Motor neuron (in vitro differentiated cells): ENCODE measurements around the gene L2HGDH. TPM values are rescaled to one million over a fixed set of nuclear protein-coding genes. Genes with fewer than 3 reads are reported as not detected.

Source experiments
- ATAC-seq, 8 experiments: fragments of 200-7000 bp; cut with Tn5 transposase; replicated peaks in 6 of 8; 2 replicates each; pipeline ENCODE4 v1.8.0; 2021; ENCODE audit warnings: mild to moderate bottlenecking in 8 of 8, moderate library complexity in 8 of 8
- H3K27ac ChIP-seq, 2 donors: fragments of 250-450 bp; sonication (Bioruptor Pico); 2 replicates each; pipeline ENCODE4 v1.9.0; 2021; ENCODE audit warnings: antibody characterized with exemption in 2 of 2, mild to moderate bottlenecking in 2 of 2, moderate library complexity in 1 of 2
- H3K4me1 ChIP-seq, 2 donors: fragments of 250-450 bp; sonication (Bioruptor Pico); replicated peaks in 1 of 2; 2 replicates each; pipeline ENCODE4 v1.6.1; 2021; ENCODE audit warnings: antibody characterized with exemption in 2 of 2, mild to moderate bottlenecking in 2 of 2, moderate library complexity in 1 of 2
- H3K4me3 ChIP-seq, 5 donors: fragments of 250-450 bp; sonication (Bioruptor Pico); 2 replicates each; pipeline ENCODE4 v1.9.0; 2021; ENCODE audit warnings: antibody characterized with exemption in 5 of 5, mild to moderate bottlenecking in 5 of 5, moderate library complexity in 4 of 5
- WGBS, 10 experiments: fragments of 450-650 bp; shearing (Covaris generic); methylation state at CpG; one replicate each; pipeline ENCODE4 v1.0.0; 2022; 5-methylcytosine and 5-hydroxymethylcytosine counted together
- in situ Hi-C, 9 experiments: fragments of 400-800 bp; cut with MboI; loops; one replicate each; pipeline ENCODE4 v1.15.0; 2021; ENCODE audit warnings: low sequenced_read_pairs in 9 of 9, low pct_unique_long_range_greater_than_20kb in 2 of 9; ENCODE audit not compliant: unreplicated experiment in 9 of 9
- total RNA-seq, 8 experiments: library from RNA; unstranded; fragments of 300-600 nt; gene quantifications; 2 replicates each; pipeline versions ENCODE4 v1.2.3 to v1.2.4, GENCODE V29; 2022

L2HGDH gene
- total RNA-seq, 8 experiments from 2014 or later, result 6.5 to 13.9 (median 10.9) TPM

- peak in 3 of 8 experiments; percentile 13 to 23 (median 16) for ATAC-seq
- Histone ChIP-seq H3K4me1 (peaks cover 0 to 10% of the 10 kb centered on the region in 2 donors), H3K27ac (peak overlapping the region; percentile 86 to 90), H3K4me3 (peak overlapping the region; percentile 67 to 98 (median 73))
- in situ Hi-C loops, result loop anchor here in 2 of 9 experiments (25.0 kb wide), 1 partner anchor 225 kb away; the partner anchor contains the start of gene MAP4K5 (in 2 of the 2)
- 0 to 48% (median 4%) methylated on average over 2 to 13 of the region's 18 CpGs; no CpG with 5 or more reads in 5 of the 10 experiments for WGBS, 10 experiments
Measured at GRCh38 chr14:50312734-50313054, 665 bp upstream of the L2HGDH start.

- Histone ChIP-seq H3K27ac (peak overlapping the region; percentile 86 to 90), H3K4me1 (peaks cover 0 to 10% of the 10 kb centered on the region in 2 donors), H3K4me3 (peak overlapping the region; percentile 67 to 98 (median 73))
- WGBS, 10 experiments, result 0 to 7% (median 0%) methylated on average over 2 to 17 of the region's 18 CpGs; no CpG with 5 or more reads in 1 of the 10 experiments
- peak in 7 of 8 experiments; percentile 0 to 14 (median 5) for ATAC-seq
- in situ Hi-C loops, result loop anchor here in 2 of 9 experiments (25.0 kb wide), 1 partner anchor 226 kb away; the partner anchor contains the start of gene MAP4K5 (in 2 of the 2)
Measured at GRCh38 chr14:50311337-50311971, 575 bp downstream of the L2HGDH start.

GRCh38 chr14:50310445-50310844 lies 1.6 kb downstream of the L2HGDH start:
- WGBS, 10 experiments, result 70 to 100% (median 94%) methylated on average over 1 to 4 of the region's 4 CpGs; no CpG with 5 or more reads in 1 of the 10 experiments
- no peak for ATAC-seq
- in situ Hi-C loops, result loop anchor here in 2 of 9 experiments (25.0 kb wide), 1 partner anchor 227 kb away; the partner anchor contains the start of gene MAP4K5 (in 2 of the 2)
- peaks cover 0 to 10% of the 10 kb centered on the region in 2 donors for H3K4me1 ChIP-seq
- H3K4me3 ChIP-seq, result peak overlapping the region in 4 of 5 donors; percentile 67 to 98 (median 80)
- no peak overlapping the region for H3K27ac ChIP-seq

GRCh38 chr14:50308363-50308915 lies 3.6 kb downstream of the L2HGDH start:
- WGBS, 10 experiments, result 61 to 100% (median 86%) methylated on average over 2 to 4 of the region's 4 CpGs; no CpG with 5 or more reads in 1 of the 10 experiments

GRCh38 chr14:50303744-50304471 lies 8.1 kb downstream of the L2HGDH start:
- in situ Hi-C loops, result loop anchor here in 2 of 9 experiments (25.0 kb wide), 1 partner anchor 233 kb away; the partner anchor contains the start of gene MAP4K5 (in 2 of the 2)
- no peak for ATAC-seq
- 84 to 100% (median 95%) methylated on average over 2 to 8 of the region's 8 CpGs for WGBS, 10 experiments
- H3K4me1 ChIP-seq, result no peaks in the 10 kb centered on the region
- no peak overlapping the region for H3K27ac ChIP-seq
- H3K4me3 ChIP-seq, result no peak overlapping the region

More at GRCh38 chr14:50308363-50308915, 3.6 kb downstream of the L2HGDH start:
- no peak for ATAC-seq
- H3K27ac ChIP-seq, result no peak overlapping the region
- H3K4me1 ChIP-seq, result peaks cover 0 to 7% of the 10 kb centered on the region in 2 donors
- in situ Hi-C loops, result loop anchor here in 2 of 9 experiments (25.0 kb wide), 1 partner anchor 229 kb away; the partner anchor contains the start of gene MAP4K5 (in 2 of the 2)
- H3K4me3 ChIP-seq, result no peak overlapping the region

GRCh38 chr14:50301914-50302313 lies 10.1 kb downstream of the L2HGDH start:
- in situ Hi-C loops, result loop anchor here in 2 of 9 experiments (25.0 kb wide), 1 partner anchor 235 kb away; the partner anchor contains the start of gene MAP4K5 (in 2 of the 2)
- no peak for ATAC-seq

GRCh38 chr14:50299585-50299984 lies 12.4 kb downstream of the L2HGDH start:
- Histone ChIP-seq H3K4me1 (no peaks in the 10 kb centered on the region), H3K27ac (no peak overlapping the region), H3K4me3 (no peak overlapping the region)
- 80 to 100% (median 94%) methylated on average over 1 to 2 of the region's 2 CpGs; no CpG with 5 or more reads in 1 of the 10 experiments for WGBS, 10 experiments
- ATAC-seq, result no peak
- in situ Hi-C loops, result no loop called here

More at GRCh38 chr14:50301914-50302313, 10.1 kb downstream of the L2HGDH start:
- Histone ChIP-seq H3K4me1 (no peaks in the 10 kb centered on the region), H3K27ac (no peak overlapping the region), H3K4me3 (no peak overlapping the region)

GRCh38 chr14:50290306-50290705 lies 21.7 kb downstream of the L2HGDH start:
- Histone ChIP-seq H3K4me3 (no peak overlapping the region), H3K27ac (no peak overlapping the region), H3K4me1 (no peaks in the 10 kb centered on the region)
- in situ Hi-C loops, result no loop called here
- no peak for ATAC-seq
- 74 to 100% (median 84%) methylated on average over 1 to 5 of the region's 5 CpGs for WGBS, 10 experiments

- Histone ChIP-seq H3K27ac (no peak overlapping the region), H3K4me1 (no peaks in the 10 kb centered on the region), H3K4me3 (no peak overlapping the region)
- in situ Hi-C loops, result no loop called here
- ATAC-seq, result no peak
- WGBS, 10 experiments, result 86 to 100% (median 96%) methylated on average over 1 to 5 of the region's 5 CpGs; no CpG with 5 or more reads in 1 of the 10 experiments
Measured at GRCh38 chr14:50288146-50288545, 23.9 kb downstream of the L2HGDH start.

- H3K27ac ChIP-seq, result no peak overlapping the region
- no peaks in the 10 kb centered on the region for H3K4me1 ChIP-seq
- no peak for ATAC-seq
- no peak overlapping the region for H3K4me3 ChIP-seq
- in situ Hi-C loops, result no loop called here
Measured at GRCh38 chr14:50285861-50286260, 26.2 kb downstream of the L2HGDH start.

- no peak overlapping the region for H3K27ac ChIP-seq
- in situ Hi-C loops, result no loop called here
- 50 to 100% (median 100%) methylated on average over 1 of the region's 1 CpG; no CpG with 5 or more reads in 4 of the 10 experiments for WGBS, 10 experiments
- H3K4me3 ChIP-seq, result no peak overlapping the region
- ATAC-seq, result peak in 1 of 8 experiments; percentile 38
- no peaks in the 10 kb centered on the region for H3K4me1 ChIP-seq
Measured at GRCh38 chr14:50272498-50272897, 39.5 kb downstream of the L2HGDH start.

GRCh38 chr14:50270932-50271331 lies 41.1 kb downstream of the L2HGDH start:
- ATAC-seq, result no peak
- H3K4me1 ChIP-seq, result no peaks in the 10 kb centered on the region
- H3K4me3 ChIP-seq, result no peak overlapping the region
- 88 to 100% (median 95%) methylated on average over 3 to 6 of the region's 6 CpGs for WGBS, 10 experiments
- H3K27ac ChIP-seq, result no peak overlapping the region
- in situ Hi-C loops, result no loop called here

GRCh38 chr14:50265029-50265428 lies 47.0 kb downstream of the L2HGDH start:
- ATAC-seq, result peak in 3 of 8 experiments; percentile 32 to 73 (median 57)
- no peaks in the 10 kb centered on the region for H3K4me1 ChIP-seq

More at GRCh38 chr14:50265029-50265428, 47.0 kb downstream of the L2HGDH start:
- Histone ChIP-seq H3K27ac (no peak overlapping the region), H3K4me3 (no peak overlapping the region)
- in situ Hi-C loops, result no loop called here
